ENCODE results near the gene HS1BP3.

Gene HS1BP3, protein sequence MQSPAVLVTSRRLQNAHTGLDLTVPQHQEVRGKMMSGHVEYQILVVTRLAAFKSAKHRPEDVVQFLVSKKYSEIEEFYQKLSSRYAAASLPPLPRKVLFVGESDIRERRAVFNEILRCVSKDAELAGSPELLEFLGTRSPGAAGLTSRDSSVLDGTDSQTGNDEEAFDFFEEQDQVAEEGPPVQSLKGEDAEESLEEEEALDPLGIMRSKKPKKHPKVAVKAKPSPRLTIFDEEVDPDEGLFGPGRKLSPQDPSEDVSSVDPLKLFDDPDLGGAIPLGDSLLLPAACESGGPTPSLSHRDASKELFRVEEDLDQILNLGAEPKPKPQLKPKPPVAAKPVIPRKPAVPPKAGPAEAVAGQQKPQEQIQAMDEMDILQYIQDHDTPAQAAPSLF

DNA sequence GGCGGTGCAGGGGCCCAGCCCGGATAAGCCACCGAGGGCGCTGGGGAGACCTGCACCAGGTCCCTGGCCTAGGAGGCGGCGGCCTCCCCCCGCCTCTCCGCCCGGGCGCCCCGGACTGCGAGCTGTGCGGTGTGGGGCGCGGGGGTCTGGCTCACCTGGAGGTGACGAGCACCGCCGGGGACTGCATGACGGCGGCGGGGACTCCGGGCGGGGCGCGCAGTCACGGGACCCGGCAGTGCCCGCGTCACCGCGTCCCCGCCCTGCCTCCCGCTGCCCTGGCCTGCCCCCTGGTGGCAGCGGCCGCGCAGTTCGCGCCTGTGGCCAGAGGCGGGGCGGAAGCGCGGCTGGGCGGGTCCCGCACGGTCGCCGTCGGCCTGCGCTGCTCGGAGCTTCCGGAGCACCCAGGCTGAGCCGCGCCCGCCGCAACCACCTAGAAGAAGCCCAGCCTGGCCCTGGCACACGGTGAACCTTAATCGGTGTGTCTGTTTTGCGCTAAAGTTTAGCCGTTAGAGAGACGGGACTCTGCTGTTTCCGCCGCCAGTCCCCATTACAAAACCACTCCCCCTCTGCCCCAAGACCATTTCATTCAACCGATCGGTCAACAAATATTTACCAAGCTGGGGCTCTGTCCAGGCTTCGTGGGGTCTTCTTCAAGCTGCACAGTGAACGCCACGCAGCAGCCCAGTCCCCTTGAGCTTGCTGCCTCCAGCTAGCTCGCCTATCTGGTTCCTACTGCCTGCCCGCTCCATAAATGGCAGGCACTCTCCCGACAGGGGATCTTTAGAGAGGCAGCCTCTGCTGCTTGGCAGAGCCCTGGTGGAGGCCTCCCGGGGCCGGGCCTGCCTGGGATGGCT lies at the start of gene HS1BP3:
Gene HS1BP3 (minus strand): TSS at position 222 of the 854 bp plus-strand sequence. CDS start 35 bp downstream, at position 187.
- DNase-seq, result peak; percentile 41 to 86

DNA sequence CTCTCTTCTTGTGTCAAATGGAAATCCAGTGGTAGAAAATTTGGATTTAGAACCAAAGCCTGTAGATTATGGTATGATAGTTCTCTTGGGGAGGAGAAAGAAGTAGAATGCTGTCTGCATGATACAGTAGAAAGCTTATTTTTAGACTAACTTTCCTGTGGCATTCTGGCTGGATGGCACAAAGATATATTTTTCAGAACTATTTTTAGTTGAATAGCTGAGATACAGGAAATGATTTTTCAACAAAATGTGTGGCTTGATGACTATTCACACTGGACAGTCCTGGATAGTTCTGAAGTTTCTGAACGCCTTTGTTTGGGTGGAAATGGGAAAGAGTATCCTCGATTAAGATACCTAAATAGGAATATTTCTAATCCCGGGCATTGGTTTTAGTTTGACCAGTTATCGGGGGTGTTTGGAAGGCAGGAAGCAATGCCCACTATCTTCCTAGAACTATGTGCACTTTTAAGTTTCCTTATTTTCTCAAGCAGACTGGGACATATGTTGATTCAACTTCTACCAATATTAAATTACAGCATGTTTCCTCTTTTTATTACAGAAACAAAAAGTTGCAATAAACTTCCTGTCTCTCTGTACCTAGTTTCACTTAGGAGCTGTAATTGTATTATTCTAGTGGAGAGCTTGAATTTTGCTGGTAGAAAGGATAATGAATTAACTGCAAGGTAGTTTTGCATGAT lies 48.2 kb upstream of the HS1BP3 start:
- no peak for DNase-seq

DNA sequence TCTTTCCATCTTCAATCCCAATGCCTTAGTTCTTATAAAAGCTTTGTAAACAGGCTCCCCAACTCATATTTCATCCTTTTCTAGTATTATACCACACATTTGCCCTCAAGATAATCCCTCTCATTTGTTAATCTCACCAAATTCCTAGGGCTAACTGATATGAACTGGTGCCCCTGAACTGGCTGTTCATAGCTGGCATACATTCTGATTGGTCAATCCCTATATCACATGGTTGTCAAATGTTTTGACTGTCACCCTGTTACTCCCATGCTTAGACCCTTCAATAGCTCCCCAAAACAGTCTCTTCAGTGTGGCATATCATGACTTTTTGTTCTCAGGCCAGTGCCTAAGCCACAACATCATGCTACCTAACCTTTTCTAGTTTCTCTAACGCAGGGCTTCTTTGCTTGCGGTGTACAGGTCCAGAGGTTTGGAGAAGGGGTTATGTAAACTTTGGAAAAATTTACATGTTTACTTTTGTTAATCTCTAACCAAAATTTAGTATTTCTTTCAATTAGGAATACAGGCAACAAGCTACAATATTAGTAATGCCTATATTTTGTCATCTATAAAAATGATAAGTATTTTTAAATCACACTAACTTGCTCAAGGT lies 46.5 kb upstream of the HS1BP3 start:
- no peak for DNase-seq

DNA sequence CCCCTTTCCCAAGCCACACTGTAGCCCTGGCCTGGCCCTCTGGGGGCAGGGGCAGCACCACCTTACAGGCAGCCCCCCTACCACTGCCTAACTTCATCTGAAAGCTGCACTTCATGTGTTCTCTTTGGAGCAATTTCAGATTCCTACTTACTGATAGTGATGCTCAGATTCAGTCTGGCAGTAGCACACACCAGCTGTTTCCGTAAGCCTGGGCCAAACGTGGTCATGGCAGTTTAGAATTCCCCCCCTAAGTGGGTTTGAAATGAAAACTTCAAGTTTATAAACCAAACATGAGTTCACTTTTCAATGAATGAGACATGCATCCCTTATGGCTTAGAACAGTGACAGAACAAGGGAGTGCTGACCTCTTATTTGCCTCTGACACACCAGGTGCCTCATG lies 45.5 kb upstream of the HS1BP3 start:
- no peak for DNase-seq

DNA sequence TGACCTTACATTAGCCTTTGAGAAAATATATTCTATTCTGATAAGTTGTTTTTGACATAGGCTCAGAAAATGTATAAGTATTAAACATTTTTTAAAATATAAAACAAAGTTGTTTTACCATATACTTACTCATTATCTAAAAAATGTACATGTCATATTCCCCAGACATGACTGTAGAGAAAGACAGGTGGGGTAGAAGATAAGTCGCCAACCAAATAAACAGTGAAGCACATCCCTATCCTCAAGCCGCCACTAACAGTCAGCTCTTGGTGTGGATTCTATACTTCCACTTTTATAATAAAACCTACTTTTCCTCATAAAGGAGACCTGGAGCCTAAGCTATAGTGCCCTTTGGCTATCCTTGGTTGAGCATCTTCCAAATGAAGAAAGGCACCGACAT lies 42.4 kb upstream of the HS1BP3 start:
- no peak for DNase-seq

DNA sequence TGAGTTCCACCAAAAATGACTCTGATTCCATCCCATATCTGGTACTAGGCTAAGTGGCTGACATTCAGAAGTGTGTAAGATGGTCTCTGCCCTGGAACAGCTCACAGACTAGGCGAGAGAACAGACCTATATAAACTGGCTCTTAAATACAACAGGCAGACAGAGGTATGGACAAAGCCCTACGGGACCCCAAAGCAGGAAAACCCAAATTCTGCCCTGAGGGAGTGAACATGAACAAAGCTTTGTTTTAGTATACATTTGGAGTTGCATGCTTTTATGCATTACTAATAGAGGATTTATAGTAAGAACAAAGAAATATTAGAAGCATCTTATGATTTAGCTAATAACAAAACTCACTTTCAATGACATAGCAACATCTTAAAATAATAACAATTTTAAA lies 41.2 kb upstream of the HS1BP3 start:
- DNase-seq, result no peak

DNA sequence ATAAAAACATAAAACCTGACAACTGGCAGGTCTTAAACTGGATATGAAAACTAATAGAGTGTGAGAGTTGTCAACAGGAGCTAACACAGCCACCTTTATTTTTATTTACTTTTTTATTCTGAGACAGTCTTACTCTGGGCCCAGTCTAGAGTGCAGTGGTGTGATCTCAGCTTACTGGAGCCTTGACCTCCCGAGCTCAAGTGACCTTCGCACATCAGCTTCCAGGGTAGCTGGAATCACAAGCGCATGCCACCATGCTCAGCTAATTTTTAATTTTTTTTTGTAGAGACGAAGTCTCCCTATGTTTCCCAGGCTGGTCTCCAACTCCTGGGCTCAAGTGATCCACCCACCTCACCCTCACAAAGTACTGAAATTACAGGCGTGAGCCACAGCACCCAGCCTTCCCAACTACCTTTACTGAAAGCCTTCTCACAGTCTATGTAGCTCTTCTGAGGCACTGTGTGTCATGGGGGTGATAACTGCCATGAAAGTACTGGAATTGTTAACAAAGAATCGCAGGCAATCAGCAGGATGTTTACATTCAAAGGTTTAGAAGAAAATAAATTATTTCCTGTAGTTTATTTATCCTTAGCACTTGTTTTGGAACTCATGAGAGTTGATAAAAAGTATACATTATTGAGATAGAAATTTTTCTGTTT lies 40.3 kb upstream of the HS1BP3 start:
- DNase-seq, result no peak

DNA sequence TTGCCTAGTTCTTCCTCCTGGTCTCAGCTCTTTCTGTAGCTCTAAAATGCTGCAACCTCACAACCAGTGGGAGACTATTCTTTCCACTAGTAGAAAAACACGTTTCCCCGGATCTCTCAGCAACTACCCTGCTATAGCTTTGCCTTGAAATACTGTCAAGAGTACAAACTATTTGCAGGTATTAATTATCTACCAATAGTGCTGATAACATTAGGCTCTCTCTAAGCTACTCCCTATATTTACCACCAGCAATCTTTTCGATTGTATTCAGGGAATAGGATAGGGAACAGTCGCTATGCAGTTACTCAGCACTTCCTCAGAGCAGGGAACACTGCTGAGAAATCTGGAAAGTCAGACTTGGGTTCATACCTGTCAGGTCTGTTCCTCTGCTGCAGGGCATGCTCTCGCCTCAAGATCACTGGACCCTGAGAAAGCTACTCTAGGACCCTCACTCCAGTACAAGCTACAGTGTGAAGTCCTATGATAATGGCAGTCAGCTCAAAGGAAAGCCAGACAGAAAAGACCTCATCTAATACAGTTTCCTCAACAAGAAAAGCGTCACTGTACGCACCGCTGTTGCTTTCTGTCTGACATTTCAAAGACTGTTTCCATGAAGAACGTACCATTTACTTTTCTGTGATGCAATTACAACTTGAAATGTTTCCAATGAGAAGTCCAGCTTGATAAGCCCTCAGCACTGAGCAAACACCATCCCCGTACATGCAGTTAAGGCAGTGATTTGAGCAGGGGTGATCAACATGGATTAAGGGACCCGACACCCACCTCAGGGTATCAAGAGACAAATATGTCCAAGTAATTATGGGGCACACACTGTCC lies 38.7 kb upstream of the HS1BP3 start:
- no peak for DNase-seq

DNA sequence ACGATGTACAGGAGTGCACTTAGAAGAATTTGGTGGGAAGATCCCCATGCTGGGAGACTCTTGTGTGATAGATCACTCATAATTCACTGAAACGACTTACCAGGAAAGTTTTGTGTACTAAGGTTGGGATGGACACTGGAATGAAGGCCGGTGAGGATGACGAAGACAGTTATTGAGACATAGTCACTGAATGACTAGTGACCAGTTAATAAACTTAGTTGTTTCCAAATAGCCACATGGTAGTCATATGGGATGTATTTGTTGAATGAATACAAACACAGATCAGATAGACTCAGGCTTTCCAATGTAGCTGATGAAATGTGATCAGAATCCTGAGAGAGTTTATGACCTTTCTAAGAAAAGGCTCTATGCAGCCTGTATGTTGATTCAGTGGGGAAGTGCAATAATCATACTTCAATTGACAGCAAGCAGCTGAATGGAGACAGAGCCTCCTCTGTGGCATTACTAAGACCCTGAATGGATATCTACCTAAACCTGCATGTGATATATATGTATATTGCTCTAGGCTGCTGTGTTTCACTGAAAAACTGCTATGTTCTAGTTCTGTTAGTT lies 36.4 kb upstream of the HS1BP3 start:
- no peak for DNase-seq

DNA sequence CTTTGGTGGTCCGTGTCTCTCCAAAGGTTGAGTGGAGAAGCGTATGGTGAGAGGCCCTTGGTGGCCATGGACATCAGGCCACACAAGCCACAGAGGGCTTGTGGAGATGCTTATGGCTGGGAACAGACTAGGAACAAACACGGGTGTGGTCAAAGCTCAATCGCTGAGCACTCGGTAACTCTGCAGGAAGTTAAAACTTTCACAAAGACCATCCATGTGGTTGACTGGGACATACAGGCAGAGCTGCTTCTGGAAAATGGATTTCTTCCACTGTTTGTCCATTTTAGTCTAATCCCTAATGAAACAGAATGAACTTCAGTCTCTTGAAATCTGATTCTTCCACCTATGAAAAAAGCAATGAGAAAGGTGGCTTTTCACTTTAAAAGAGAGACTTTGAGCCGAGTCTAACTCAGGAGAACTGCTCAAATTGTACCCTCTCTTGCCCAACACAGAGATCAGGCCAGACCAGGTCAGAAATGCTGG lies 33.7 kb upstream of the HS1BP3 start:
- no peak for DNase-seq

DNA sequence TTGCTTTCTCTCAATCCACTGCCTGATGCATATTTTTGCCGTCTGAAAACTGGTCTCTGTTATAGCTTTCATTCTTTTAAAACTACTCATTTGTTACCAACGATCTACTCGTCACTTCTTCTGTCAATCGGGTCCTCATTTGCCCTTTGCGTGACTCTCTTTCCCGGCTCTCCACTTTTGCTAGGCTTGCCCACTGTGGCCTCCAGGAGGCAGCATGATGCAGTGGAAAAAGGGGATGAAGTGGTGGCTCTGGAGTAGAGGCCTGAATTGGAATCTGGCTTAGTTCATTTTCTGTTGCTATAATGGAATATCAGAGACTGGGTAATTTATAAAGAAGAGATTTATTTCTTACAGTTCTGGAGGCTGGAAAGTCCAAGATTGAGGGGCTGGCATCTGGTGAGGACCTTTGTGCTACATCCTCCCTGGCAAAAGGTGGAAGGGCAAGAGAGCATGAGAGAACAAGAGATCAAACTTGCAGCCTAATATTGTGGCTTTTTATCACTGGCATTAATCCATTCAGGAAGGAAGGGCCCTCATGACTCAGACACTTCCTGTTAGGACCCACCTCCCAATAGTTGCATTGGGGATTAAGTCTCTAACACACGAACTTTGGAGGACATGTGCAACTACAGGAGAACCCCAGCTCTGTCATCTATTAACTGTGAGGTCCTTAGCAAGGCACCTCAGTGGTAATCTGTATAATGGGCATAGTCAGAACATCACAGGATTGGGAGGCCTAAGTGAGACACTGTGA lies 31.4 kb upstream of the HS1BP3 start:
- DNase-seq, result no peak

DNA sequence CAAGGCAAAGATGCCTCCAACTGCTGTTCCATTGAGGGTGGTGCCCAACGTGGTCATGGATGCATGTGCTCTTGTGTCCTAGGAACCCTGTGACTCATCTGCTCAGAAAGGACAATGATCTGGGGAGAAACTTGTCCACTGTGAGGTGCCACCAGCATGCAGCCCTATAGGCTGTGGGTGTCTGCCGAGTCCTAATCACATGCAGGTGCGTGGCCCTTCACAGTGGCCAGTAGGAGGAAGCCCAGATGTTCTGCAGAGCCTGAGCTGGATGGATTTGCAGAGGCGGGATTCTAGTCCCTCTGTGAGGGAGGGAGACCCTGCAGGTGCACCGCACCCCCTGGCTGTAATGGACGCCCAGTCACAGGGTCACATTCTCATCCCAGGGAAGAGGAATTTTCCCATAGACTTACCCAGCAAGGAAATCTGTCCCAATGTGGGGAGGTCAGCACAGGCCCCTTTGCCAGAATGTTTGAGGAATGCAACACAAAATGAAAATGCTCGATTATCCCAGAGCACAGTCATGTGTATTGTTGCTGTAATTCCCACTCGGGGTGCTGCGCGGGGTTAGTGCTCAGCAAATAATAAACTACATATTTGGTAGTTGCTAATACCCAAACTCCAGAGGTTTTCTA lies 30.0 kb upstream of the HS1BP3 start:
- no peak for DNase-seq

DNA sequence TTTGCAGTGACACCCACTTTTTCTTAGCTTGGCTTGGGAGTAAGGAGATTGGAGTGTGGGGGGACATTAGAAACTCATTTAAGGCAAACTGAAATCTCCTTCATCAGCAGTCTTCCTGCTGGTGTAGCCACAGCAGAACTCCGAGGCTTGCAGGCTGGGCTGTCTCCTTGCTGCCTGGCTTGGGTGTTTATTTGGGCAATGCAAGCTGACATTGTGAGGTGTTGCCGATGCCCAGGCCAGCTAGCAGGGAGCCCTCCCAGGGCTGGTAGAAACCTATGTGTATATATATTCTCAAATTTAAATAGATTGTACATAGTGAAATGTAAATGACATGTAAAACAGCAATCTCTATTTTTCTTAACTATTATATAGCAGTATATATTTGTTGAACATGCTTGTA lies 27.9 kb upstream of the HS1BP3 start:
- no peak for DNase-seq

DNA sequence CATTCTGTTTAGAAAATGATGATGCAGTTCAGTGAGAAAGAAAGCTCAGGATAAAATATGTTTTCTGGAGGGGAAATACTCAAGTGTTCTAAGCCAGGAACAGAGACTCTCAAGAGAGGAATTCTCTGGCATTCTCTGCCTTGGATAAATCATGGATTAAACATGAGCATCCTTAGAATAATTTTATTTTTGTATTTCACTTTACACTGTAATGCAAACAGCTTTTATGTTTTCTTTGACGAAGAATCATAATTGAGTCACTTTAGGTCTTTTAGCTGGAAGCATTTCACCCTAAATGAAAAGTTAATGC lies 27.1 kb upstream of the HS1BP3 start:
- no peak for DNase-seq

DNA sequence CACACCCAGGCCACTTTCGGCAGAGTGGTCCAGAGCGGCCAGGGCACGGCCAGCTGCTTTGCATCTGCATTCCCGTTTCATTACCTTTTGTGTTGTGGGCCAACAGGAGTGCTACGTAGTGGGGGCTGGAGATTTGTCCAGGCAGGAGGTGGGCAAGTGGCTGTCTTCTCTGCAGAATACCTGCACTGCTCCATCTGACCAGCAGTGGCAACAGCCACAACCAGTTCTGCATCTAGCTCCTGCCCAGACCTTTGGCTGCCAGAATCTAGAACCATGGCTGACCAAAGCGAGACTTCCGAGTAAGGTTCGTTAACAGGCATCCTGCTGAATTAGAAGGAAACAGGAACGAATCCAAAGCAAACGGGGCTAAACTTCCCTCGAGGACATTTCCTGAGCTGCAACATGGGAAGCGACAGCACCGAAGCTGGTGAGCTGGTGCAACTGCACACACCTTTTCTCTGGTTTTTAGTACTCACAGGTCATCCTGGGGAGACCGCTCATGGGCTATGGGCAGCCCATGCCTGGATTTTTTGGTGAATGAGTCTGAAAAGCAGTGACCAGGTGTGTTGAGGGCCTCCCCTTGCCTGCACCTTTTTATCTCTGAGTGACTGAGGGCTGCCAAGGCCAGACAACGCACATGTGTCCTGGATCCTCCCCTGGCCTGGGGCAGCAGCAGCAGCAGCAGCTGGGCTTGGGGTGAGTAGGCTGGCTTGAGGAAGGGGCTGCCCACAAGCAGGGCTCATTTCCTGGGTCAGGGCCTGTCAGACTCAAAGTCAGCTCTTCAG lies 26.6 kb upstream of the HS1BP3 start:
- no peak for DNase-seq

DNA sequence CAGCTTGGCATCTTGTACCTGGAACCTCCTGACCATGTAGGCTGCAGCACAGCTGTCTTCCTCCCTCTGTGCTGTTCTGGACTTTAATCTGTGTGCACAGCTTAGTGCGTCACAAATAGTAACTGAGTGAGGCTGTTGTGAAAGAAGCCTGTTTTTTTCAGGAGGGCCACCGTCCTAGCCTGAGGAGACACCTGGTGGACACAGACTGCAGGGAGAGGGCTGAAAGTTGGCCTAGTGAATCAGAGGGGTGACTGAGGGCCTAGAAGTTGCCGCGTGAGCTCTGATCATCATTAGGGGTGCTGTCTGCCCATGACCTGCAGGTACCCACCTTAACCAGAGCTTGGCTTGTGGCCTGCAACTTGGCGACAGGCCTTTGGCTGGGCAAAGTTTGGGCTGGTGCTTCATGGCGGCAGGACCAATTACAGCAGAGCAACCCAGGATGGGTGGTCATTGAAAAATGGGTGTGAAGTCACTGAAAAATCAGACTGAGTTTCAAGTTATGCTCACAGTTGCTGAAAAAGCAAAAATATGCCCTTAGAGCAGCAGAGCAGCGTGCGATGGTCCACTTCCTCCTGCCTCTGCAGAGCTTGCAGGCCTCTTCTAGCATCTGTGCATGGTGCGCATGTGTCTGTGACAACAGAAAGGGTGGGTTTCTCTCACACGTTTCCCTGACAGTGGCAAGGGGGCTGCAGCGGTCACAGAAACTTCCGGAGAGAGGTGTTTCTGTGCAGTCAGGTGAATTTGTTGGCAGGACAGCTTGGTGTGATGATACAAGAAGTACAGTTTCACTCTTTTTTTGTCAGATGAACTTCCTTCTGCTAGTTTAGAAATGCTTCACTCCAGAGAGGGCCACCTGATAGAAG lies 25.7 kb upstream of the HS1BP3 start:
- no peak for DNase-seq

DNA sequence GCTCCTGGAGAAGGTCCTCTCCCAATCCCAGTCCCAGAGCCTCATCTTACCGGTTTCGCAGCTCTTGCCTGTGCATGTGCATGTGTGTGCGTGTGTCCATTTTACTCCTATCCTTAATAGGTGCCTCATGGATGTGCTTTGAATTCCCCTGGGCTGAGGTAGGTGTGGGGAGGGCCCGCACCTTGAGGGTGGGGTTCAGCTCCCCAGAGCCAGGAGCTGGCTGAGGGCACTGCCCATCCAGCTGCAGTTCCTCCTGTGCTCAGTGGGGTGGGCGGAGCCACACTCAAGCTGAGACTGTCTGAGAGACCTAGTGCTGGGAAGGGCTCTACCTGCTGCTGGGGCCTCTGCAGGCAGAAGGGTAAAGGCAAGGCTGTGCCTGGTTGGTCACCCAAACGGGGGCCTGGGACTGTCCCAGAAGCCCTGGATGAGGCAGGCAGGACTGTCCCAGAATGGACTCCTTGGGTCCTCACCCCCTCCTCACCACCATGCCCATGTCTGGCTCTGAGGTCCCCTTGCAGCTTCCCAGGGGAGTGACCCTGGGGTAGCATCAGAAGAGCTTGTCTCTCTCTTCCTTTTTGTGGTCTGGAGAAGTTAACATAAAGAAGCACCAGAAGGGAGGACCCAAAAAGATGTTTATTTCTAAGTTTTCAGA lies 24.9 kb upstream of the HS1BP3 start:
- DNase-seq, result no peak

Data from NCI-H1930 (cell line).